Astrocyte (in vitro differentiated cells and primary cell): ENCODE results near the gene SEC22C. TPM values are rescaled to one million over a fixed set of nuclear protein-coding genes. Genes with fewer than 3 reads are reported as not detected.
"Not testable (repeated sequence)": the region's sequence is repeated elsewhere in the genome, so short reads cannot be mapped to it uniquely, and the experiment has no call there.

Experiments used
- DNase-seq: peaks from one replicate; pipeline ENCODE4 v3.0.0-alpha.2; 2010; ENCODE audit warnings: low read depth
- FAIRE-seq: peaks from 2 replicates; lab custom pipeline; 2011; peaks lifted over from hg19 to GRCh38; lab: Jason Lieb, UNC
- H2AFZ ChIP-seq: 2 replicates; pipeline ENCODE4 v1.6.0; 2012; ENCODE audit warnings: low read depth, low read length, inconsistent platforms
- H3K27ac ChIP-seq: 2 replicates; pipeline ENCODE4 v1.5.1; 2011; ENCODE audit warnings: low read depth, low read length, inconsistent platforms
- H3K27me3 ChIP-seq: 2 replicates; pipeline ENCODE4 v1.6.0; 2011; ENCODE audit warnings: low read length, inconsistent platforms; ENCODE audit not compliant: insufficient read depth
- H3K36me3 ChIP-seq: 2 replicates; pipeline ENCODE4 v1.5.1; 2011; ENCODE audit warnings: low read length, inconsistent platforms; ENCODE audit not compliant: insufficient read depth
- H3K4me1 ChIP-seq: 2 replicates; pipeline ENCODE4 v1.5.1; 2011; ENCODE audit warnings: low read length, inconsistent platforms; ENCODE audit not compliant: insufficient read depth
- H3K4me2 ChIP-seq: 2 replicates; pipeline ENCODE4 v1.6.0; 2012; ENCODE audit warnings: low read length, inconsistent platforms
- H3K4me3 ChIP-seq: 2 replicates; pipeline ENCODE4 v1.5.1; 2011; ENCODE audit warnings: low read depth, mild to moderate bottlenecking, low read length, inconsistent platforms; ENCODE audit not compliant: insufficient read depth
- H3K79me2 ChIP-seq: 2 replicates; pipeline ENCODE4 v1.6.0; 2012; ENCODE audit warnings: mild to moderate bottlenecking, low read length, inconsistent platforms; ENCODE audit not compliant: insufficient read depth
- H3K9ac ChIP-seq: 2 replicates; pipeline ENCODE4 v1.6.0; 2012; ENCODE audit warnings: mild to moderate bottlenecking, low read length, inconsistent platforms
- H3K9me3 ChIP-seq: 2 replicates; pipeline ENCODE4 v1.5.1; 2012; ENCODE audit warnings: low read depth, mild to moderate bottlenecking, low read length, inconsistent platforms; ENCODE audit not compliant: insufficient read depth
- H4K20me1 ChIP-seq: 2 replicates; pipeline ENCODE4 v1.6.0; 2012; ENCODE audit warnings: low read length, inconsistent platforms; ENCODE audit not compliant: insufficient read depth
- H3K27ac Mint-ChIP-seq: one replicate; pipeline ENCODE4 v1.8.0; 2021; ENCODE audit warnings: mild to moderate bottlenecking, mixed read lengths; ENCODE audit not compliant: unreplicated experiment
- H3K27me3 Mint-ChIP-seq: one replicate; pipeline ENCODE4 v1.8.0; 2021; ENCODE audit warnings: low read depth, mixed read lengths; ENCODE audit not compliant: unreplicated experiment
- H3K36me3 Mint-ChIP-seq: one replicate; pipeline ENCODE4 v1.8.0; 2021; ENCODE audit warnings: low read depth, mixed read lengths; ENCODE audit not compliant: unreplicated experiment
- H3K4me1 Mint-ChIP-seq: one replicate; pipeline ENCODE4 v1.8.0; 2021; ENCODE audit warnings: low read depth, mixed read lengths; ENCODE audit not compliant: unreplicated experiment
- H3K4me3 Mint-ChIP-seq: one replicate; pipeline ENCODE4 v1.8.0; 2021; ENCODE audit warnings: mild to moderate bottlenecking, moderate library complexity, mixed read lengths; ENCODE audit not compliant: unreplicated experiment
- H3K9me3 Mint-ChIP-seq: one replicate; pipeline ENCODE4 v1.8.0; 2021; ENCODE audit warnings: mild to moderate bottlenecking, mixed read lengths; ENCODE audit not compliant: unreplicated experiment
- EZH2 ChIP-seq: IDR thresholded peaks from 2 replicates; pipeline ENCODE4 v1.6.1; 2012; ENCODE audit warnings: mild to moderate bottlenecking, low read length, inconsistent platforms; ENCODE audit not compliant: insufficient read depth
- total RNA-seq: library from RNA; stranded (reverse); gene quantifications from 2 replicates; pipeline ENCODE4 v1.2.1, GENCODE V29; 2021
- TF ChIP-seq, protein P1 (sequence below): IDR thresholded peaks from 2 replicates; pipeline ENCODE4 v1.5.1; 2011; ENCODE audit warnings: low read depth, mild to moderate bottlenecking, inconsistent platforms, low read length, moderate library complexity; ENCODE audit not compliant: insufficient read depth

Gene SEC22C
- total RNA-seq, 1 donor from 2014 or later = 37.4 TPM

- H3K4me2 ChIP-seq = no peak overlapping the region
- no peaks in the 10 kb centered on the region for H3K79me2 ChIP-seq
- no peak overlapping the region for H3K4me3 ChIP-seq
- no peaks in the 10 kb centered on the region for H3K4me1 ChIP-seq
- no peak overlapping the region for H3K4me3 Mint-ChIP-seq
- FAIRE-seq (no peak), DNase-seq (no peak)
- no peaks in the 10 kb centered on the region for H3K9me3 Mint-ChIP-seq
- H3K36me3 ChIP-seq = peaks cover 39% of the 10 kb centered on the region
- no peaks in the 10 kb centered on the region for H3K27me3 ChIP-seq
- H2AFZ ChIP-seq = no peak overlapping the region
- TF ChIP-seq, protein P1, sequence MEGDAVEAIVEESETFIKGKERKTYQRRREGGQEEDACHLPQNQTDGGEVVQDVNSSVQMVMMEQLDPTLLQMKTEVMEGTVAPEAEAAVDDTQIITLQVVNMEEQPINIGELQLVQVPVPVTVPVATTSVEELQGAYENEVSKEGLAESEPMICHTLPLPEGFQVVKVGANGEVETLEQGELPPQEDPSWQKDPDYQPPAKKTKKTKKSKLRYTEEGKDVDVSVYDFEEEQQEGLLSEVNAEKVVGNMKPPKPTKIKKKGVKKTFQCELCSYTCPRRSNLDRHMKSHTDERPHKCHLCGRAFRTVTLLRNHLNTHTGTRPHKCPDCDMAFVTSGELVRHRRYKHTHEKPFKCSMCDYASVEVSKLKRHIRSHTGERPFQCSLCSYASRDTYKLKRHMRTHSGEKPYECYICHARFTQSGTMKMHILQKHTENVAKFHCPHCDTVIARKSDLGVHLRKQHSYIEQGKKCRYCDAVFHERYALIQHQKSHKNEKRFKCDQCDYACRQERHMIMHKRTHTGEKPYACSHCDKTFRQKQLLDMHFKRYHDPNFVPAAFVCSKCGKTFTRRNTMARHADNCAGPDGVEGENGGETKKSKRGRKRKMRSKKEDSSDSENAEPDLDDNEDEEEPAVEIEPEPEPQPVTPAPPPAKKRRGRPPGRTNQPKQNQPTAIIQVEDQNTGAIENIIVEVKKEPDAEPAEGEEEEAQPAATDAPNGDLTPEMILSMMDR = no peak
- no peak for TF ChIP-seq EZH2
- H3K27ac Mint-ChIP-seq = no peak overlapping the region
- no peaks in the 10 kb centered on the region for H3K27me3 Mint-ChIP-seq
- peaks cover 5% of the 10 kb centered on the region for H3K36me3 Mint-ChIP-seq
- no peak overlapping the region for H3K9ac ChIP-seq
- no peaks in the 10 kb centered on the region for H3K4me1 Mint-ChIP-seq
- no peak overlapping the region for H3K27ac ChIP-seq
- H3K9me3 ChIP-seq = no peaks in the 10 kb centered on the region
- H4K20me1 ChIP-seq = peaks cover 24% of the 10 kb centered on the region
Observed at GRCh38 chr3:42562047-42562907, 19.5 kb downstream of the SEC22C start.

- no peak overlapping the region for H3K27ac ChIP-seq
- Mint-ChIP-seq H3K27ac (no peak overlapping the region), H3K4me1 (no peaks in the 10 kb centered on the region), H3K36me3 (peaks cover 12% of the 10 kb centered on the region), H3K27me3 (no peaks in the 10 kb centered on the region), H3K9me3 (no peaks in the 10 kb centered on the region), H3K4me3 (no peak overlapping the region)
- H3K79me2 ChIP-seq = no peaks in the 10 kb centered on the region
- no peak for FAIRE-seq
- H3K4me3 ChIP-seq = no peak overlapping the region
- DNase-seq = no peak
- H3K4me2 ChIP-seq = no peak overlapping the region
- H4K20me1 ChIP-seq = peaks cover 15% of the 10 kb centered on the region
- H3K4me1 ChIP-seq = no peaks in the 10 kb centered on the region
- peaks cover 51% of the 10 kb centered on the region for H3K36me3 ChIP-seq
- TF ChIP-seq EZH2 = no peak
- TF ChIP-seq, protein P1 = no peak
- no peaks in the 10 kb centered on the region for H3K9me3 ChIP-seq
- H3K27me3 ChIP-seq = no peaks in the 10 kb centered on the region
- H3K9ac ChIP-seq = no peak overlapping the region
- no peak overlapping the region for H2AFZ ChIP-seq
Observed at GRCh38 chr3:42557854-42558253, 23.9 kb downstream of the SEC22C start.

- H3K4me3 Mint-ChIP-seq, H3K27ac Mint-ChIP-seq, FAIRE-seq, DNase-seq, H3K27me3 ChIP-seq, H3K79me2 ChIP-seq, H3K9ac ChIP-seq, H3K4me2 ChIP-seq, H3K4me1 Mint-ChIP-seq, H2AFZ ChIP-seq, H4K20me1 ChIP-seq, H3K4me1 ChIP-seq, H3K27ac ChIP-seq, H3K9me3 Mint-ChIP-seq, H3K4me3 ChIP-seq, H3K9me3 ChIP-seq, H3K27me3 Mint-ChIP-seq: not testable (repeated sequence)
- peaks cover 15% of the 10 kb centered on the region for H3K36me3 Mint-ChIP-seq
- H3K36me3 ChIP-seq = peaks cover 52% of the 10 kb centered on the region
Observed at GRCh38 chr3:42556817-42557216, 24.9 kb downstream of the SEC22C start.
